Keratinocyte (primary cell): ENCODE data around the gene SDK2. TPM values are rescaled to one million over a fixed set of nuclear protein-coding genes. Genes with fewer than 3 reads are reported as not detected.
A peak's percentile ranks its signal among the peaks of the same experiment; 100 is the strongest.

Experiments
- DNase-seq: peaks from one replicate; pipeline ENCODE4 v3.0.0-alpha.2; 2011; ENCODE audit warnings: low read depth, missing footprints, low spot score
- FAIRE-seq: peaks from 2 replicates; lab custom pipeline; 2011; peaks lifted over from hg19 to GRCh38; lab: Jason Lieb, UNC
- H2AFZ ChIP-seq: 2 replicates; pipeline ENCODE4 v1.6.0; 2012; ENCODE audit warnings: low read length, control low read depth, inconsistent platforms; ENCODE audit not compliant: control insufficient read depth
- H3K27ac ChIP-seq: 2 replicates; pipeline ENCODE4 v1.5.1; 2011; ENCODE audit warnings: low read length; ENCODE audit not compliant: control insufficient read depth, insufficient read depth
- H3K27me3 ChIP-seq: 3 replicates; pipeline ENCODE4 v1.6.0; 2011; ENCODE audit warnings: low read length; ENCODE audit not compliant: control insufficient read depth, insufficient read depth; ENCODE audit errors: extremely low read depth
- H3K36me3 ChIP-seq, 2 experiments: 2 replicates in 1 of 2; 3 replicates in 1 of 2; pipeline ENCODE4 v1.5.1; 2011; ENCODE audit warnings: low read length in 2 of 2, mild to moderate bottlenecking in 1 of 2; ENCODE audit not compliant: control insufficient read depth in 2 of 2, insufficient read depth in 2 of 2; ENCODE audit errors: extremely low read depth in 1 of 2
- H3K4me1 ChIP-seq: 3 replicates; pipeline ENCODE4 v1.5.1; 2011; ENCODE audit warnings: low read length; ENCODE audit not compliant: control insufficient read depth, insufficient read depth; ENCODE audit errors: extremely low read depth
- H3K4me2 ChIP-seq: 3 replicates; pipeline ENCODE4 v1.6.0; 2011; ENCODE audit warnings: low read depth, low read length; ENCODE audit not compliant: control insufficient read depth, insufficient read depth; ENCODE audit errors: extremely low read depth
- H3K4me3 ChIP-seq, 3 experiments: fragments of 200-600 bp in 1 of 3; sonication (generic) in 1 of 3; 2 replicates in 2 of 3; 3 replicates in 1 of 3; pipeline ENCODE4 v1.5.1; 2011 to 2016; ENCODE audit warnings: low read length in 3 of 3, mild to moderate bottlenecking in 3 of 3, control low read depth in 2 of 3, inconsistent platforms in 1 of 3, low read depth in 1 of 3, mixed read lengths in 1 of 3, mixed run types in 1 of 3, moderate library complexity in 1 of 3; ENCODE audit not compliant: control insufficient read depth in 2 of 3, insufficient read depth in 2 of 3; ENCODE audit errors: extremely low read depth in 1 of 3
- H3K79me2 ChIP-seq: 2 replicates; pipeline ENCODE4 v1.6.0; 2012; ENCODE audit warnings: low read length; ENCODE audit not compliant: control insufficient read depth, insufficient read depth
- H3K9ac ChIP-seq: 3 replicates; pipeline ENCODE4 v1.6.0; 2011; ENCODE audit warnings: low read length; ENCODE audit not compliant: control insufficient read depth, insufficient read depth; ENCODE audit errors: extremely low read depth
- H3K9me1 ChIP-seq: 3 replicates; pipeline ENCODE4 v1.6.0; 2011; ENCODE audit warnings: low read length; ENCODE audit not compliant: control insufficient read depth, insufficient read depth; ENCODE audit errors: extremely low read depth
- H3K9me3 ChIP-seq: 2 replicates; pipeline ENCODE4 v1.5.1; 2012; ENCODE audit warnings: low read depth, low read length; ENCODE audit not compliant: control insufficient read depth
- H4K20me1 ChIP-seq: 3 replicates; pipeline ENCODE4 v1.6.0; 2011; ENCODE audit warnings: low read length; ENCODE audit not compliant: control insufficient read depth, insufficient read depth; ENCODE audit errors: extremely low read depth
- CTCF ChIP-seq, 3 experiments: IDR thresholded peaks in 1 of 3; conservative IDR thresholded peaks in 1 of 3; optimal IDR thresholded peaks in 1 of 3; 2 replicates in 2 of 3; 3 replicates in 1 of 3; pipeline versions ENCODE3 to v1.5.1; 2011; ENCODE audit warnings: low read length in 3 of 3, mild to moderate bottlenecking in 3 of 3, moderate library complexity in 2 of 3, control low read depth in 1 of 3, inconsistent platforms in 1 of 3; ENCODE audit not compliant: insufficient read depth in 2 of 3; ENCODE audit errors: extremely low read depth in 1 of 3
- EZH2 ChIP-seq: IDR thresholded peaks from one replicate; pipeline ENCODE4 v1.6.1; 2012; ENCODE audit warnings: inconsistent platforms, mild to moderate bottlenecking, low read length, moderate library complexity
- dilution Hi-C: fragments of 300-500 bp; cut with MboI; formaldehyde crosslinking; loops from one replicate; pipeline ENCODE4 v1.7.0; 2020; ENCODE audit warnings: low sequenced_read_pairs; ENCODE audit not compliant: extremely low pct_ligation_motif_present
- polyA plus RNA-seq, 5 experiments: library from polyadenylated mRNA; depleted of rRNA in 3 of 5; stranded (reverse) in 3 of 5; stranded (forward) in 1 of 5; unstranded in 1 of 5; fragments of >200 nt; gene quantifications; 1 replicate in 1 of 5; 2 replicates in 3 of 5; 3 replicates in 1 of 5; pipeline versions ENCODE4 v1.2.1 to v1.2.3, GENCODE V29; 2011 to 2012; ENCODE audit warnings: missing spikeins in 2 of 5, low read depth in 1 of 5, low replicate concordance in 1 of 5

Gene SDK2
- polyA plus RNA-seq, 1 donor (not counting 4 experiments of a cell fraction or from before 2014, with no cell fraction given), result 1.8 TPM

GRCh38 chr17:73336408-73337329 is 307.6 kb downstream of the SDK2 start:
- DNase-seq (no peak), FAIRE-seq (no peak)
- Histone ChIP-seq H3K27ac (peak overlapping the region; percentile 82), H3K27me3 (no peaks in the 10 kb centered on the region), H4K20me1 (no peaks in the 10 kb centered on the region), H3K79me2 (no peaks in the 10 kb centered on the region), H3K4me1 (peaks cover 43% of the 10 kb centered on the region), H3K4me3 (no peak overlapping the region), H2AFZ (no peak overlapping the region), H3K36me3 (no peaks in the 10 kb centered on the region), H3K9me3 (no peaks in the 10 kb centered on the region), H3K9me1 (peaks cover 4% of the 10 kb centered on the region), H3K9ac (peak overlapping the region; percentile 37), H3K4me2 (no peak overlapping the region)
- TF ChIP-seq EZH2 (no peak), CTCF (optimal IDR thresholded peaks at IDR 0.05 in 1 of 3, IDR thresholded peaks at IDR 0.05 in 1 of 3, conservative IDR thresholded peaks at IDR 0.05 in 1 of 3; ENCODE audit: extremely low read depth in 1 of 3, insufficient read depth in 2 of 3, low read length in 3 of 3) (no peak)
- dilution Hi-C loops, result no loop called here

- Histone ChIP-seq H4K20me1 (no peaks in the 10 kb centered on the region), H3K4me1 (peaks cover 38% of the 10 kb centered on the region), H3K36me3 (no peaks in the 10 kb centered on the region), H3K4me2 (peak overlapping the region; percentile 45), H3K27ac (peak overlapping the region; percentile 82), H3K9me3 (no peaks in the 10 kb centered on the region), H3K79me2 (no peaks in the 10 kb centered on the region), H3K4me3 (no peak overlapping the region), H3K27me3 (no peaks in the 10 kb centered on the region), H3K9ac (peak overlapping the region; percentile 73), H3K9me1 (peaks cover 4% of the 10 kb centered on the region), H2AFZ (no peak overlapping the region)
- DNase-seq (no peak), FAIRE-seq (peak; percentile 56)
- dilution Hi-C loops, result no loop called here
- TF ChIP-seq CTCF (optimal IDR thresholded peaks at IDR 0.05 in 1 of 3, IDR thresholded peaks at IDR 0.05 in 1 of 3, conservative IDR thresholded peaks at IDR 0.05 in 1 of 3; ENCODE audit: extremely low read depth in 1 of 3, insufficient read depth in 2 of 3, low read length in 3 of 3) (peak in 1 of 3 experiments; percentile 0), EZH2 (no peak)
Observed at GRCh38 chr17:73335591-73336407, 308.4 kb downstream of the SDK2 start.
